Measurements from ENCODE around the gene RRP1B.
"Not testable (repeated sequence)": the region's sequence is repeated elsewhere in the genome, so short reads cannot be mapped to it uniquely, and the experiment has no call there.

The RRP1B gene

GRCh38 chr21:43667191-43667904 lies 8.0 kb downstream of the RRP1B start:
- no peak for FAIRE-seq
- no peak for DNase-seq (ENCODE audit: insufficient read length, low spot score)

DNA sequence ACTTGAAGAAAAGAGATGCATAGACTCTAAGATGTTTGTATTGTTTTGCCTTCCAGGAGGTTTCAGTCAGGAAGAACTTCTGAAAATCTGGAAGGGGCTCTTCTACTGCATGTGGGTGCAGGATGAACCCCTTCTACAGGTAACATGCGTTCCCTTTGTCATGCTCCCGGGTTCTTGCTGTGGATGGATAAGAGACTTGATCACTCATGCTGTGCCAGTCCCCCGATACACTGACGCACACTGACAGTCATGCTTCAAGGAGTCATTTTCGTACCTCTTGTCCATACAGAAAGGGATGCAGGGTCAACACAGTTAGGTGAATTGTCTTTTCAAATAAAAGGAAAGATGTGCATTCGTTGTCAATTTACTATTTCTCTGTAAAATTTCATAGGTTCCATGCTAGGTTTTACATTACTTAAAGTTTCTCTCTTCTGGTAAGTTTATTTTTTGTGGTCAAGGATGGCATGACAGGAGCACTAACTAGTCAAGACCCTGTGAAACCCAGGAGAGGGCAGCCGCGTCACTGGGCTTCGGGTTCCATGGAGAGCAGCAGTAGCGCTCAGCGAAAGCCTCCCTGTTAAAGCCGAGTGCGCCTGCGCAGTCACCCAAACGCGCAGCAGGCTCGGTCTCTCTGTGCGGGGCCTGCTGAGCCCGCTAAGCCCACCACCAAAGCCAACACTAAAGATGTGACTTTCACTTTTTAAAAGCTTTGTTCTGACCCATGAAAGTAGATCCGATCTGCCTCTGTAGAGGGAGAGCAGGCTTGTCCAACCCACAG lies 10.7 kb downstream of the RRP1B start:
- no peak for DNase-seq (ENCODE audit: insufficient read length, low spot score)
- no peak for FAIRE-seq

DNA sequence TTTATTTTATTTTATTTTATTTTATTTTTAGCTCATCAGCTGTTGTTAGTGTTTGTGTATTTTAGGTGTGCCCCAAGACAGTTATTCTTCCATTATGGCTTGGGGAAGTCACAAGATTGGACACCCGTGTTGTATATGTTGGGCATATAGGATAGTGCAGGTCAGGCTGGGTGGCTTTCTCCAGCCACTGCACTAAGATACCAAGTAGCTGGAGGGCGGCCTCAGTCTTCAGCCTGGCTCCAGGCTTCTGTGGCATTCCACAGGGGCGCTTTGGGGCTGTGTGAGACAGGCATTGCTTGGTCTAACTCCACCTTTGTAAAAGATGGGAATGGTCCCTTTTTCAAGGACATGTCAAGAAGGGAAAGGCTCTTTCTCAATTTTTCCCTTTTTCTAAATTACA lies 16.5 kb downstream of the RRP1B start:
- no peak for FAIRE-seq
- no peak for DNase-seq (ENCODE audit: insufficient read length, low spot score)

DNA sequence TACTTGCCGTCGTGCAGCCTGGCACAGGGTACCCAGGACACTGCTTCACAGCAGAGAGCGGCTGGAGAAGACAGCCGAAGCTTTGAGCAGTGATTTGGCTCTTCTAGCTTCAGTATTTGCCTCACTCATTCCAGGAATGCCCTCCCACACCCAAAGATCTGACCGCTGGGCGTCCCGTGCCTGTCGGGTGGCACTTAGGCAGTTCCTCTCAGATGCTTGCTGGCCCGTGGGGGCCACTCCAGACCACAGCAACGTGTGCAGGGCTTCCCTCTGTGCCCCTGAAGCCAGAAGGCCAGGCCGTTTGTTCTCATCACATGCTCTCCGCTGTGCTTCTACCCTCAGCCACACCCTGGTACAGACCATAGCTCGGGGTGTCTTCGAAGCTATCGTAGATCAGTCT lies 17.0 kb downstream of the RRP1B start:
- DNase-seq (ENCODE audit: insufficient read length, low spot score) (no peak), FAIRE-seq (no peak)

DNA sequence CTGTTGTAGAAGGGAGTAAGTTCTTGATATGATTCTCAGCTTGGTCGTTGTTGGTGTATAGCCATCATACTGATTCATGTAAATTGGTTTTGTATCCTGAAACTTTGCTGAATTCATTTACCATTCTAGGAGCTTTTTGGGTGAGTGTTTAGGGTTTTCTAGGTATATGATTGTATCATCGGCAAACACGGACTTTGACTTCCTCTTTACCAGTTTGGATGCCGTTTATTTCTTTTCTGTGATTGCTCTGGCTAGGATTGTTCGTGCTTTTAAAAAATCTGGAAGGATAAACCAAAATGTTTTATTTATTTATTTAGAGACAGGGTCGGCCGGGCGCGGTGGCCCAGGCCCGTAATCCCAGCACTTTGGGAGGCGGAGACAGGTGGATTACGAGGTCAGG lies 20.6 kb downstream of the RRP1B start:
- no peak for FAIRE-seq

GRCh38 chr21:43680421-43680820 lies 21.1 kb downstream of the RRP1B start:
- FAIRE-seq; DNase-seq (ENCODE audit: insufficient read length, low spot score): not testable (repeated sequence)

More for the DNA sequence above, 20.6 kb downstream of the RRP1B start:
- DNase-seq (ENCODE audit: insufficient read length, low spot score) = no peak

- no peak for FAIRE-seq
- no peak for DNase-seq (ENCODE audit: insufficient read length, low spot score)
Measured at GRCh38 chr21:43681650-43682049, 22.3 kb downstream of the RRP1B start.

GRCh38 chr21:43684424-43684823 lies 25.1 kb downstream of the RRP1B start:
- FAIRE-seq (no peak), DNase-seq (ENCODE audit: insufficient read length, low spot score) (no peak)

DNA sequence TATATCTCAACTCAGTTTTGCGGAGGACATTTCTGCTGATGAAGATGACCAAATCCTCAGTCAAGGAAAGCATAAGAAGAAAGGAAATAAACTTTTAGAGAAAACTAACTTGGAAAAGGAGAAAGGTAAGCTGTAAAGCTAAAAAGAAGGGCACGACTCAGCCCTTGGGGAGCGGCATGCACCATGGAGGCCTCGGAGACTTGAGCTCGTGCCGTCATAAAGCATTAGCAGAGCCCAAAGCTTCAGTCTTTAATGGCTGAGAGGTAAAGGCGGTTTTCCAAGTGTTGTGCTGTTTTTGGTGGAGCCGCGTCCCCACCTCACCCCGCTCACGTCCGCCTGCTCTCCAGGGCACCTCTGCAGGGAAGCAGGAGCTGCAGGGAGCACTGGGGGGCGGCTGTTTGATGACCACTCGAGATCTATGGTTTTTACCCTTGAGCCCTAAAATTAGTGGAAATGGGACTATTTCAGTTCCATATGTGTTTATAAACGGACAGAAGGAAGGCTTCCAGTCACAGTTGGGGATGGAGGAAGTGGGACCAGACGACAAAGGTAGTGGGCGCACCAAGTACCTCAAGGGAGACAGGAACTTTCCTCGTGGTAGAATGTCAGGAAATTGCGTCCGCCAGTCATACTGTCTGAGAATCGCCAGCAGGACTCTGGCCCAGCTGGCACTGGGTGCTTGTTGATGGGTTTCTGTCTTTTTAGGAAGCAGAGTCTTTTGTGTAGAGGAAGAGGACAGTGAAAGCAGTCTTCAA lies 27.6 kb downstream of the RRP1B start:
- no peak for DNase-seq (ENCODE audit: insufficient read length, low spot score)
- FAIRE-seq = no peak

- no peak for FAIRE-seq
- DNase-seq (ENCODE audit: insufficient read length, low spot score) = no peak
Measured at GRCh38 chr21:43687566-43688399, 28.4 kb downstream of the RRP1B start.

- DNase-seq (ENCODE audit: insufficient read length, low spot score) (no peak), FAIRE-seq (no peak)
Measured at GRCh38 chr21:43688906-43689305, 29.5 kb downstream of the RRP1B start.

DNA sequence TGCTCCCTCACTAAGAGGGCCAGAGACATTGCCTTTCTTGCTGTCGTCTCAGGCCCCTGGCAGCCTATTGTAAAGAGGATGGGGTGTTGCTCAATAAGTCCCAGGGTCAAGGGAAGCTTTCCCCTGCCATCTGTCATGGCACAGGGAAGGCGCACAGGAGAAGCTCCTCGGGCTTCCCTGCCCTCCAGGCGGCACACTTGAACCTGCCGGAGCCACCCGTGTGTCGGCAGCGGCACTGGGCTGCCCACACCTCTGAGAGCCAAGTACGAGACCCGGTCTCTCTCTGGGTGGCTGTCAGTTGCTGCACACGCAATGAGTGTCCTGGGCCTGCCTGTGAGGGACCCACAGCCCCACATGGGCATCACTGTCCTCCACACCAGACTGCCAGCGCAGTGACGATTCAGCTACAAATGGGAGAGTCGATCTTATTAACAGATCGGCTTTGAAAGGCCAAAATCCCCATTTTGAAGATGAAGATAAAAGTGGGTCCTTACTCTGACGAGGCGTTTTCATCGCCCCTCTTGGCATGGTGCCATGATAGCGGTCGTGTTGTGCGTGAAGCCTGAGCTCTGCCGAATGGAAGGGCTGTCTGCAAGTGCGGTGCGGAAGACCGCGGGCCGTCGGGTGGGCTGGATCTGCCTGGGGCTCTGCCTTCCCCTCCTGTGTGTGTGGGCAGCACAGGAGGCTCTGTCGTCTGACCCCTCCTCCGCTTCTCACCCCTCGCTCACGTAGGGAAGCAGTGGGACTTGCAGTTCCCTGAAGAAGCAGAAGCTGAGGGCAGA lies 30.4 kb downstream of the RRP1B start:
- DNase-seq (ENCODE audit: insufficient read length, low spot score) (no peak), FAIRE-seq (no peak)

- DNase-seq (ENCODE audit: insufficient read length, low spot score) (no peak), FAIRE-seq (no peak)
Measured at GRCh38 chr21:43690346-43690745, 31.0 kb downstream of the RRP1B start.

- DNase-seq (ENCODE audit: insufficient read length, low spot score) = no peak
- FAIRE-seq = no peak
Measured at GRCh38 chr21:43691086-43691795, 31.9 kb downstream of the RRP1B start.

DNA sequence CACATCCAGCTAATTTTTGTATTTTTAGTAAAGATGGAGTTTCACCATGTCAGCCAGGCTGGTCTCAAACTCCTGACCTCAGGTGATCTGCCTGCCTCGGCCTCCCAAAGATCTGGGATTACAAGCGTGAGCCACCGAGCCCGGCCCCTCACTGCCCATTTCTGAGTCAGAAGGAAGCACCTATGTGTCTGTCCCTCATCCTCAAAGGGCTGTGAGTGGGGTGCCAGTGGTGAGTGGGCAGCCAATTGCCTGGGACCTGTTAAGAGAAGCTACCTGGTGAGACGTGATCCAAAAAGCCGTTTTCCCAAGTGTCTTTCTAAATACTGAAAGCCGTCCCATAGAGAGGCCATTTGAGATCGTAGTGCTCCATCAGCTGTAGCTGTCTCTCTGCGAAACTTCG lies 32.4 kb downstream of the RRP1B start:
- no peak for DNase-seq (ENCODE audit: insufficient read length, low spot score)
- FAIRE-seq = no peak

- FAIRE-seq = no peak
Measured at GRCh38 chr21:43692949-43693348, 33.6 kb downstream of the RRP1B start.

GRCh38 chr21:43693981-43694380 lies 34.6 kb downstream of the RRP1B start:
- DNase-seq (ENCODE audit: insufficient read length, low spot score) = no peak

More at GRCh38 chr21:43692949-43693348, 33.6 kb downstream of the RRP1B start:
- DNase-seq (ENCODE audit: insufficient read length, low spot score) = no peak

DNA sequence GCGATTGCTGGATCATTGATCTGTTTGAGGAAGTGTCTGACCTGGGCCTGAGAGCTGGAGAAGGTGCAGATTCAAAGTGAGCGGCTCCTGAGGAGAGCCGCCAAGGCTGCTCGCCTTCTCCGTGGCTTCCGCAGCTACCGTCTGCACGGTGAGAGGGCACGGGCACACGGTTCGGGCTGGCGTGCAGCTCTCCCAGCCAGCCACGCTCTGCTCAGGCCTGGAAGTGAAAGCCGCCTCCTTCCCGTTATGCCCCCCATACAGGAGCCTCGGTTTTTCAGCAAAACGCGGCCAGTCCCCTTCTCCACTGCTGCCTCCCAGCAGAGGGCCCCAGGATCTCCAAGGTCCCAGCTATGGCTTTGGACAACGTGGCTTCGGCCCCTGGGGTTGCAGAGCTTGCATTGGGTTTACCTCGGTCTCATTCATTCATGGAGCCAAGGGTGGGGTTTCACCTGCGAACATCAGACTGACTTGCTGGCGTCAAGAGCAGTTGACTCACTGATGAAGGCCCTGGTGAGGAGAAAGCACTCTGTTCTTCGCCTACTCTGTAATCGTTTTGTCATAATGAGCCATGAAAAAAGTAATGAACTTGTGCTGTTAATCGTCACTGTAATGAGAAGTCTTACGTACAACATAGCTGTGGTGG lies 35.2 kb downstream of the RRP1B start:
- DNase-seq (ENCODE audit: insufficient read length, low spot score) (no peak), FAIRE-seq (no peak)

More at GRCh38 chr21:43693981-43694380, 34.6 kb downstream of the RRP1B start:
- FAIRE-seq = no peak

DNA sequence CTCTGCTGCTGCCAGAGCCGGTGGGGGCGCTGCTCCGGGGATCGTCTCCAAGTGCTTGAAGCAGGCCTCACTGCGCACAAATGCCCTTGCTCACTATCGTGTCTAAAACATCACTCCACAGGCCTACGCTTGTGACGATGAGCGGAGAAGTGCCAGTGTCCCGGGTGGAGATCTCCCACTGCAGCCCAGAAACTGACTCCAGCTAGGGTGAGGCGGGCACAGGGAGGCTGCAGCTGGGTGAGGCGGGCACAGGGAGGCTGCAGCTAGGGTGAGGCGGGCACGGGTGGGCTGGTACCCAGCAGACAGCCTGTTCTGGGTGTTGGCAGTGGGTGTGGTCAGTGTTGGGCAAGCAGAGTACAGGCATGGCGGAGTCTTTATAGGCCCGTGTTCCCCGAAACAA lies 36.9 kb downstream of the RRP1B start:
- no peak for DNase-seq (ENCODE audit: insufficient read length, low spot score)
- no peak for FAIRE-seq
